Adrenal gland (tissue), 12 donors: Measurements from ENCODE around the gene GOT1. TPM values are rescaled to one million over a fixed set of nuclear protein-coding genes. Genes with fewer than 3 reads are reported as not detected.

Experiments used
- DNase-seq, 7 donors: peaks; one replicate each; pipeline ENCODE4 v3.0.0-alpha.2; 2019 to 2020
- H3K27ac ChIP-seq, 5 donors: fragments of 200-600 bp; sonication (generic) in 4 of 5; 1 replicate in 3 of 5; 2 replicates in 2 of 5; pipeline versions ENCODE4 v1.5.1 to v1.8.0; 2016 to 2020; ENCODE audit warnings: mild to moderate bottlenecking in 1 of 5
- H3K27me3 ChIP-seq: fragments of 200-600 bp; 2 replicates; pipeline ENCODE4 v1.8.0; 2021
- H3K36me3 ChIP-seq, 2 donors: fragments of 200-600 bp; replicated peaks in 1 of 2; 1 replicate in 1 of 2; 2 replicates in 1 of 2; pipeline versions ENCODE4 v1.5.1 to v1.8.0; 2018 to 2022
- H3K4me1 ChIP-seq, 2 donors: fragments of 200-600 bp; replicated peaks in 1 of 2; 1 replicate in 1 of 2; 2 replicates in 1 of 2; pipeline versions ENCODE4 v1.5.1 to v1.8.0; 2018 to 2021
- H3K4me3 ChIP-seq, 4 donors: fragments of 200-600 bp; sonication (generic) in 3 of 4; one replicate each; pipeline ENCODE4 v1.5.1; 2016 to 2018
- H3K9me3 ChIP-seq, 3 donors: fragments of 200-600 bp; sonication (generic) in 1 of 3; replicated peaks in 1 of 3; 1 replicate in 2 of 3; 2 replicates in 1 of 3; pipeline versions ENCODE4 v1.5.1 to v1.8.0; 2016 to 2021
- CTCF ChIP-seq, 6 experiments: fragments of 450-650 bp in 4 of 6; fragments of 200-600 bp in 2 of 6; sonication (generic) in 1 of 6; IDR thresholded peaks; 1 replicate in 5 of 6; 2 replicates in 1 of 6; pipeline versions ENCODE4 v1.5.1 to v1.8.0; 2016 to 2021; ENCODE audit warnings: antibody characterized with exemption in 6 of 6, mild to moderate bottlenecking in 2 of 6, moderate library complexity in 1 of 6
- POLR2A ChIP-seq, 2 donors: fragments of 450-650 bp; IDR thresholded peaks; one replicate each; pipeline ENCODE4 v1.6.1; 2017; ENCODE audit warnings: antibody characterized with exemption in 2 of 2, mild to moderate bottlenecking in 2 of 2, moderate library complexity in 1 of 2
- WGBS, 4 donors: extraction: QIAGEN DNeasy Blood & Tissue Kit in 2 of 4; methylation state at CpG; one replicate each; pipeline versions ENCODE4 v1.1.5 to v1.1.7; 2013 to 2017; 5-methylcytosine and 5-hydroxymethylcytosine counted together
- intact Hi-C, 2 donors: fragments of 100-400 bp; cut with DNase I; formaldehyde crosslinking; loops; one replicate each; pipeline versions ENCODE4 v1.14.1 to v1.15.0; 2022 to 2023
- polyA plus RNA-seq, 3 donors: library from polyadenylated mRNA; stranded (reverse); fragments of 200-250 nt in 2 of 3; fragments of 350-450 nt in 1 of 3; fragmentation: Illumina TruSeq in 1 of 3; extraction: RNeasy Lipid Tissue Mini Kit (QIAGEN cat#74804) in 1 of 3; gene quantifications; one replicate each; pipeline ENCODE4 v1.2.3, GENCODE V29; 2013 to 2014
- total RNA-seq, 9 donors: library from RNA; depleted of rRNA in 4 of 9; stranded (reverse); fragments of >200 nt in 4 of 9; fragments of 120-200 nt in 1 of 9; fragmentation: NEBNext Ultra II Directional in 1 of 9; extraction: Animal tissue kit (Norgen Biotek cat#: 25700) in 1 of 9; gene quantifications; one replicate each; pipeline versions ENCODE4 v1.1.0 to v1.2.4, GENCODE V29; 2013 to 2023
- donor health status: healthy with polysubstance abuse.
- donor health status: Bipolar disorder and iron deficiency.
- donor health status: DM: yes; HTN: yes; CAD: no.
- donor health status: DM: no; HTN: no; CAD: no.
- donor health status: DM: no; HTN: no; CAD: no.
- donor health status: DM: yes; HTN: yes; CAD: no.

GOT1 gene
- total and polyA plus RNA-seq, 12 donors = 10.7 to 139 (median 29.8) TPM

- Histone ChIP-seq H3K36me3 (peaks cover 0 to 37% of the 10 kb centered on the region in 2 donors), H3K4me3 (no peak overlapping the region), H3K27me3 (no peaks in the 10 kb centered on the region), H3K4me1 (no peaks in the 10 kb centered on the region), H3K27ac (no peak overlapping the region), H3K9me3 (no peaks in the 10 kb centered on the region)
- TF ChIP-seq POLR2A (IDR thresholded peaks at IDR 0.05) (no peak), CTCF (IDR thresholded peaks at IDR 0.05) (no peak)
- DNase-seq = no peak
- intact Hi-C loops = loop anchor here (5.0 to 10.0 kb wide), 2 partner anchors 217 to 220 kb away; no protein-coding TSS in a partner anchor
- 90 to 94% (median 91%) methylated on average over 7 of the region's 7 CpGs for WGBS, 4 donors
Observed at GRCh38 chr10:99394761-99395386, 35.5 kb downstream of the GOT1 start.

GRCh38 chr10:99394256-99394655 lies 36.2 kb downstream of the GOT1 start:
- WGBS, 4 donors = 65 to 85% (median 79%) methylated on average over 8 of the region's 8 CpGs
- Histone ChIP-seq H3K4me1 (no peaks in the 10 kb centered on the region), H3K4me3 (no peak overlapping the region), H3K27ac (no peak overlapping the region), H3K27me3 (no peaks in the 10 kb centered on the region), H3K36me3 (peaks cover 0 to 31% of the 10 kb centered on the region in 2 donors), H3K9me3 (no peaks in the 10 kb centered on the region)
- TF ChIP-seq POLR2A (IDR thresholded peaks at IDR 0.05) (no peak), CTCF (IDR thresholded peaks at IDR 0.05) (no peak)
- intact Hi-C loops = loop anchor here (5.0 to 10.0 kb wide), 2 partner anchors 218 to 221 kb away; no protein-coding TSS in a partner anchor
- no peak for DNase-seq

GRCh38 chr10:99393683-99394082 lies 36.7 kb downstream of the GOT1 start:
- Histone ChIP-seq H3K4me1 (no peaks in the 10 kb centered on the region), H3K36me3 (peaks cover 0 to 25% of the 10 kb centered on the region in 2 donors)
- WGBS, 4 donors = 85 to 92% (median 87%) methylated on average over 5 of the region's 5 CpGs

GRCh38 chr10:99393036-99393435 lies 37.4 kb downstream of the GOT1 start:
- Histone ChIP-seq H3K27ac (no peak overlapping the region), H3K4me1 (no peaks in the 10 kb centered on the region), H3K4me3 (no peak overlapping the region), H3K9me3 (no peaks in the 10 kb centered on the region), H3K36me3 (peaks cover 0 to 19% of the 10 kb centered on the region in 2 donors), H3K27me3 (no peaks in the 10 kb centered on the region)
- WGBS, 4 donors = 30 to 54% (median 45%) methylated on average over 2 of the region's 2 CpGs
- intact Hi-C loops = loop anchor here (5.0 to 10.0 kb wide), 2 partner anchors 219 to 222 kb away; no protein-coding TSS in a partner anchor
- TF ChIP-seq CTCF (IDR thresholded peaks at IDR 0.05) = no peak
- TF ChIP-seq POLR2A (IDR thresholded peaks at IDR 0.05) = no peak
- no peak for DNase-seq

More at GRCh38 chr10:99393683-99394082, 36.7 kb downstream of the GOT1 start:
- no peak overlapping the region for H3K4me3 ChIP-seq
- H3K27me3 ChIP-seq = no peaks in the 10 kb centered on the region
- no peak overlapping the region for H3K27ac ChIP-seq
- intact Hi-C loops = loop anchor here (5.0 to 10.0 kb wide), 2 partner anchors 219 to 221 kb away; no protein-coding TSS in a partner anchor
- no peak for DNase-seq
- H3K9me3 ChIP-seq = no peaks in the 10 kb centered on the region
- TF ChIP-seq POLR2A (IDR thresholded peaks at IDR 0.05) (no peak), CTCF (IDR thresholded peaks at IDR 0.05) (no peak)
